ENCODE results near the gene KLHL6. TPM values are rescaled to one million over a fixed set of nuclear protein-coding genes. Genes with fewer than 3 reads are reported as not detected.

The KLHL6 gene
- total and polyA plus RNA-seq, 2 of the 8 experiments (the other 6 are each of a cell fraction or from before 2014, with no cell fraction given) = 0.05 TPM; not detected in 1

- no peak overlapping the region for H2BK15ac ChIP-seq (ENCODE audit: low read length)
- H2BK5ac ChIP-seq (ENCODE audit: low read depth, low read length) = no peak overlapping the region
- no peak for DNase-seq (ENCODE audit: low read depth in 1 of 2, low spot score in 2 of 2)
- no peak overlapping the region for H3K23ac ChIP-seq (ENCODE audit: insufficient read length)
- no peak for TF ChIP-seq CBX5 (IDR thresholded peaks at IDR 0.05; ENCODE audit: low read depth, low read length)
- no peak for TF ChIP-seq ATF2 (IDR thresholded peaks at IDR 0.05; ENCODE audit: low read length)
- TF ChIP-seq SIRT6 (IDR thresholded peaks at IDR 0.05; ENCODE audit: low read length) = no peak
- no peak for TF ChIP-seq ZNF274 (IDR thresholded peaks at IDR 0.05; ENCODE audit: borderline replicate concordance, extremely low read depth, low read length)
- no peak overlapping the region for H2AK5ac ChIP-seq (ENCODE audit: low read depth, low read length)
- H4K5ac ChIP-seq (ENCODE audit: insufficient read length, low read depth, low read length) = no peak overlapping the region
- no peaks in the 10 kb centered on the region for H3K23me2 ChIP-seq (ENCODE audit: low read depth, low read length)
- H3K36me3 ChIP-seq (ENCODE audit: control insufficient read depth in 2 of 4, insufficient read depth in 4 of 4, low read length in 3 of 4) = peaks cover 0 to 5% (median under 1%) of the 10 kb centered on the region in 4 experiments; a peak in 4 of 8 replicates
- no peak overlapping the region for H4K8ac ChIP-seq (ENCODE audit: extremely low read depth, insufficient read depth, low read length)
- H3K18ac ChIP-seq (ENCODE audit: extremely low read depth, low read length) = no peak overlapping the region
- no peaks in the 10 kb centered on the region for H4K20me1 ChIP-seq (replicated peaks in 1 of 2; ENCODE audit: control insufficient read depth in 1 of 2, insufficient read depth in 2 of 2, low read length in 2 of 2)
- H2AFZ ChIP-seq (ENCODE audit: low read length) = no peak overlapping the region
- H4K91ac ChIP-seq (replicated peaks; ENCODE audit: insufficient read length, low read length) = no peak overlapping the region
- H3K9ac ChIP-seq (replicated peaks in 1 of 4; ENCODE audit: extremely low read depth in 1 of 4, low read depth in 3 of 4, low read length in 3 of 4) = no peak overlapping the region
- H3K4ac ChIP-seq (replicated peaks; ENCODE audit: insufficient read length, low read depth, low read length) = no peak overlapping the region
- H3K4me3 ChIP-seq (ENCODE audit: extremely low read depth in 1 of 4, insufficient read depth in 2 of 4, low read depth in 3 of 4, low read length in 4 of 4) = no peak overlapping the region
- no peak overlapping the region for H2BK20ac ChIP-seq (ENCODE audit: low read length)
- no peak overlapping the region for H3K27ac ChIP-seq (ENCODE audit: low read depth, low read length)
- H3K4me2 ChIP-seq (ENCODE audit: insufficient read depth in 1 of 2, low read depth in 2 of 2, low read length in 2 of 2) = no peak overlapping the region
- POLR2A ChIA-PET (ENCODE audit: partially characterized antibody) = no interaction called here
- no peak overlapping the region for H3K56ac ChIP-seq (replicated peaks; ENCODE audit: insufficient read length, low read depth, low read length)
- 94% methylated on average over 7 of the region's 7 CpGs; no CpG with 5 or more reads in 1 of the 2 experiments for WGBS, 2 experiments (ENCODE audit: extremely low coverage in 1 of 2, insufficient coverage in 1 of 2, insufficient read length in 1 of 2, insufficient replicate concordance in 2 of 2, low coverage in 1 of 2, low lambda C conversion rate in 2 of 2, missing lambda C conversion rate in 1 of 2)
- H3K14ac ChIP-seq (ENCODE audit: insufficient read length) = no peak overlapping the region
- no peaks in the 10 kb centered on the region for H3K4me1 ChIP-seq (replicated peaks in 1 of 4; ENCODE audit: control insufficient read depth in 3 of 4, insufficient read depth in 4 of 4, low read length in 3 of 4)
- peaks cover 0 to 7% of the 10 kb centered on the region in 2 experiments; a peak in 2 of 4 replicates for H3K9me3 ChIP-seq (ENCODE audit: insufficient read depth in 2 of 2, low read depth in 1 of 2, low read length in 1 of 2)
- H3K79me2 ChIP-seq (ENCODE audit: control insufficient read depth in 1 of 2, insufficient read depth in 2 of 2, low read length in 2 of 2) = no peaks in the 10 kb centered on the region
- no peaks in the 10 kb centered on the region for H3K79me1 ChIP-seq (ENCODE audit: low read depth, low read length)
- no peak overlapping the region for H2BK12ac ChIP-seq (ENCODE audit: low read depth, low read length)
- FAIRE-seq = no peak
- no peak overlapping the region for H2BK120ac ChIP-seq (replicated peaks; ENCODE audit: low read depth, low read length)
- H3K27me3 ChIP-seq (replicated peaks in 1 of 4; ENCODE audit: control insufficient read depth in 3 of 4, extremely low read depth in 1 of 4, insufficient read depth in 3 of 4, low read length in 3 of 4) = no peaks in the 10 kb centered on the region
- CTCF ChIA-PET (ENCODE audit: partially characterized antibody) = interaction anchor here (0.9 kb wide), 1 partner anchor 26 kb away, joined by 3 read pairs; no protein-coding TSS in a partner anchor
Measured at GRCh38 chr3:183460081-183461055, 95.1 kb downstream of the KLHL6 start.
